HG03558 (cell line): Measurements from ENCODE around the gene SEMA3G.

Experiments used
- ATAC-seq: cut with Tn5 transposase; IDR thresholded peaks from one replicate; pipeline ENCODE4 v1.9.1; 2021; ENCODE audit warnings: moderate number of reproducible peaks; ENCODE audit not compliant: unreplicated experiment; ENCODE audit errors: extremely low read depth

The SEMA3G gene

GRCh38 chr3:52399131-52399530, 45.8 kb downstream of the SEMA3G start:
- ATAC-seq = no peak

- ATAC-seq = no peak
Measured at GRCh38 chr3:52398670-52399081, 46.2 kb downstream of the SEMA3G start.

- ATAC-seq = no peak
Measured at GRCh38 chr3:52397676-52398399, 47.1 kb downstream of the SEMA3G start.

- ATAC-seq = no peak
Measured at GRCh38 chr3:52396907-52397591, 47.9 kb downstream of the SEMA3G start.

- no peak for ATAC-seq
Measured at GRCh38 chr3:52396011-52396906, 48.6 kb downstream of the SEMA3G start.

- no peak for ATAC-seq
Measured at GRCh38 chr3:52395503-52395865, 49.4 kb downstream of the SEMA3G start.

- ATAC-seq = no peak
Measured at GRCh38 chr3:52394751-52395502, 50.0 kb downstream of the SEMA3G start.

- no peak for ATAC-seq
Measured at GRCh38 chr3:52393959-52394670, 50.8 kb downstream of the SEMA3G start.

- ATAC-seq = no peak
Measured at GRCh38 chr3:52393131-52393807, 51.6 kb downstream of the SEMA3G start.

- no peak for ATAC-seq
Measured at GRCh38 chr3:52392216-52392930, 52.5 kb downstream of the SEMA3G start.

- ATAC-seq = no peak
Measured at GRCh38 chr3:52391096-52391495, 53.8 kb downstream of the SEMA3G start.

- ATAC-seq = no peak
Measured at GRCh38 chr3:52388933-52389332, 56.0 kb downstream of the SEMA3G start.

- ATAC-seq = no peak
Measured at GRCh38 chr3:52388348-52388821, 56.5 kb downstream of the SEMA3G start.

GRCh38 chr3:52387481-52387880, 57.4 kb downstream of the SEMA3G start:
- ATAC-seq = no peak

- no peak for ATAC-seq
Measured at GRCh38 chr3:52385157-52385556, 59.7 kb downstream of the SEMA3G start.

- ATAC-seq = no peak
Measured at GRCh38 chr3:52384019-52384761, 60.7 kb downstream of the SEMA3G start.

GRCh38 chr3:52383446-52383845, 61.5 kb downstream of the SEMA3G start:
- ATAC-seq = no peak
